H9 (cell line): ENCODE measurements around the gene VKORC1. TPM values are rescaled to one million over a fixed set of nuclear protein-coding genes. Genes with fewer than 3 reads are reported as not detected.

ENCODE experiments used
- DNase-seq: peaks from one replicate; pipeline ENCODE4 v3.0.0-alpha.2; 2017
- H2AFZ ChIP-seq: one replicate; pipeline ENCODE4 v1.6.1; 2013; ENCODE audit warnings: mild to moderate bottlenecking, low read length, control low read depth, moderate library complexity
- H2AK5ac ChIP-seq: 2 replicates; pipeline ENCODE4 v1.6.1; 2013; ENCODE audit warnings: low read length, control low read depth, mixed read lengths; ENCODE audit not compliant: insufficient read length
- H2BK120ac ChIP-seq: one replicate; pipeline ENCODE4 v1.6.1; 2013; ENCODE audit warnings: low read depth, mild to moderate bottlenecking, low read length, control low read depth, inconsistent platforms; ENCODE audit not compliant: poor library complexity, severe bottlenecking
- H2BK12ac ChIP-seq: 2 replicates; pipeline ENCODE4 v1.6.1; 2013; ENCODE audit warnings: low read length, control low read depth, mixed read lengths, low read depth; ENCODE audit not compliant: insufficient read length
- H2BK15ac ChIP-seq: 2 replicates; pipeline ENCODE4 v1.6.1; 2013; ENCODE audit warnings: low read depth, low read length, control low read depth
- H2BK20ac ChIP-seq: one replicate; pipeline ENCODE4 v1.6.1; 2013; ENCODE audit warnings: low read depth, mild to moderate bottlenecking, low read length, control low read depth, inconsistent platforms; ENCODE audit not compliant: poor library complexity, severe bottlenecking
- H2BK5ac ChIP-seq: 2 replicates; pipeline ENCODE4 v1.6.1; 2013; ENCODE audit warnings: low read length, control low read depth, mixed read lengths; ENCODE audit not compliant: insufficient read length
- H3K14ac ChIP-seq: 2 replicates; pipeline ENCODE4 v1.6.1; 2013; ENCODE audit warnings: low read length, control low read depth; ENCODE audit not compliant: insufficient read depth
- H3K18ac ChIP-seq: 2 replicates; pipeline ENCODE4 v1.6.1; 2013; ENCODE audit warnings: low read depth, mild to moderate bottlenecking, mixed read lengths, low read length, control low read depth; ENCODE audit not compliant: insufficient read length
- H3K23ac ChIP-seq: 2 replicates; pipeline ENCODE4 v1.6.1; 2013; ENCODE audit warnings: low read length, control low read depth, mixed read lengths, low read depth; ENCODE audit not compliant: insufficient read length
- H3K23me2 ChIP-seq: 2 replicates; pipeline ENCODE4 v1.6.1; 2013; ENCODE audit warnings: low read depth, mild to moderate bottlenecking, mixed read lengths, low read length, control low read depth; ENCODE audit not compliant: insufficient read length, poor library complexity, severe bottlenecking
- H3K27ac ChIP-seq: 2 replicates; pipeline ENCODE4 v1.5.1; 2013; ENCODE audit warnings: low read length, control low read depth, mixed read lengths, low read depth; ENCODE audit not compliant: insufficient read length
- H3K27me3 ChIP-seq: 2 replicates; pipeline ENCODE4 v1.6.1; 2013; ENCODE audit warnings: low read length, control low read depth, inconsistent platforms; ENCODE audit not compliant: insufficient read depth
- H3K4ac ChIP-seq: 2 replicates; pipeline ENCODE4 v1.6.1; 2013; ENCODE audit warnings: low read depth, mild to moderate bottlenecking, control low read depth, inconsistent platforms, low read length, moderate library complexity
- H3K4me1 ChIP-seq: 2 replicates; pipeline ENCODE4 v1.6.1; 2013; ENCODE audit warnings: low read length, control low read depth, inconsistent platforms; ENCODE audit not compliant: insufficient read depth
- H3K4me2 ChIP-seq: 2 replicates; pipeline ENCODE4 v1.6.1; 2013; ENCODE audit warnings: low read length, control low read depth, mixed read lengths; ENCODE audit not compliant: insufficient read length, insufficient read depth
- H3K56ac ChIP-seq: 2 replicates; pipeline ENCODE4 v1.6.1; 2013; ENCODE audit warnings: low read depth, mild to moderate bottlenecking, mixed read lengths, low read length, control low read depth; ENCODE audit not compliant: insufficient read length
- H3K79me1 ChIP-seq: 2 replicates; pipeline ENCODE4 v1.6.1; 2013; ENCODE audit warnings: low read depth, mild to moderate bottlenecking, moderate library complexity, low read length, control low read depth, inconsistent platforms; ENCODE audit not compliant: insufficient read depth, poor library complexity, severe bottlenecking
- H3K79me2 ChIP-seq: 2 replicates; pipeline ENCODE4 v1.6.1; 2013; ENCODE audit warnings: low read length, control low read depth, inconsistent platforms; ENCODE audit not compliant: insufficient read depth
- H3K9ac ChIP-seq: 2 replicates; pipeline ENCODE4 v1.6.1; 2013; ENCODE audit warnings: low read length, control low read depth, mixed read lengths; ENCODE audit not compliant: insufficient read length; ENCODE audit errors: extremely low read depth
- H3K9me3 ChIP-seq: one replicate; pipeline ENCODE4 v1.6.1; 2013; ENCODE audit warnings: low read depth, low read length, inconsistent platforms; ENCODE audit not compliant: control insufficient read depth
- H3T11ph ChIP-seq: one replicate; pipeline ENCODE4 v1.6.1; 2013; ENCODE audit warnings: mild to moderate bottlenecking, low read length, control low read depth, inconsistent platforms
- H4K20me1 ChIP-seq: one replicate; pipeline ENCODE4 v1.6.1; 2013; ENCODE audit not compliant: control insufficient read depth, insufficient read length, insufficient read depth
- H4K5ac ChIP-seq: 2 replicates; pipeline ENCODE4 v1.6.1; 2013; ENCODE audit warnings: low read depth, mild to moderate bottlenecking, mixed read lengths, low read length, control low read depth; ENCODE audit not compliant: insufficient read length
- H4K8ac ChIP-seq: replicated peaks from 2 replicates; pipeline ENCODE4 v1.6.1; 2013; ENCODE audit warnings: low read length, control low read depth, mixed read lengths, low read depth; ENCODE audit not compliant: insufficient read length
- H4K91ac ChIP-seq: 2 replicates; pipeline ENCODE4 v1.6.1; 2013; ENCODE audit warnings: low read depth, mild to moderate bottlenecking, moderate library complexity, mixed read lengths, low read length, control low read depth; ENCODE audit not compliant: insufficient read length
- H3K27ac Mint-ChIP-seq, 3 experiments: 2 replicates in 2 of 3; 3 replicates in 1 of 3; pipeline ENCODE4 v1.8.0; 2020 to 2021; ENCODE audit warnings: mixed read lengths in 3 of 3, mild to moderate bottlenecking in 1 of 3, moderate library complexity in 1 of 3
- H3K27me3 Mint-ChIP-seq: 2 replicates; pipeline ENCODE4 v1.8.0; 2021; ENCODE audit warnings: low read depth, mild to moderate bottlenecking, moderate library complexity, mixed read lengths
- H3K36me3 Mint-ChIP-seq, 3 experiments: 2 replicates in 2 of 3; 3 replicates in 1 of 3; pipeline ENCODE4 v1.8.0; 2020 to 2021; ENCODE audit warnings: low read depth in 3 of 3, mixed read lengths in 3 of 3; ENCODE audit not compliant: insufficient read depth in 1 of 3
- H3K4me1 Mint-ChIP-seq, 2 experiments: 2 replicates each; pipeline ENCODE4 v1.8.0; 2020; ENCODE audit warnings: mixed read lengths in 2 of 2
- H3K4me3 Mint-ChIP-seq, 2 experiments: 2 replicates in 1 of 2; 3 replicates in 1 of 2; pipeline ENCODE4 v1.8.0; 2020 to 2021; ENCODE audit warnings: mild to moderate bottlenecking in 2 of 2, mixed read lengths in 2 of 2, moderate library complexity in 1 of 2
- H3K9me3 Mint-ChIP-seq, 2 experiments: 2 replicates in 1 of 2; 3 replicates in 1 of 2; pipeline ENCODE4 v1.8.0; 2020; ENCODE audit warnings: mild to moderate bottlenecking in 2 of 2, mixed read lengths in 2 of 2, moderate library complexity in 1 of 2
- CTCF ChIP-seq: fragments of 200-600 bp; sonication (generic); conservative IDR thresholded peaks from 3 replicates; pipeline ENCODE4 v1.8.0; 2021; ENCODE audit warnings: antibody characterized with exemption, mild to moderate bottlenecking
- WGBS: extraction: QIAGEN DNeasy Blood & Tissue Kit; methylation state at CpG from one replicate; pipeline ENCODE4 v1.1.7; 2013; ENCODE audit warnings: missing lambda C conversion rate, low lambda C conversion rate, mixed read lengths; ENCODE audit not compliant: insufficient read length; ENCODE audit errors: extremely low coverage; 5-methylcytosine and 5-hydroxymethylcytosine counted together
- total RNA-seq: library from RNA; stranded (reverse); gene quantifications from 2 replicates; pipeline ENCODE4 v1.2.1, GENCODE V29; 2021

The VKORC1 gene
- total RNA-seq, 1 experiment from 2014 or later, result 93.9 TPM

GRCh38 chr16:31136287-31136662 is 41.7 kb upstream of the VKORC1 start:
- H2BK15ac ChIP-seq, result no peak overlapping the region
- no peaks in the 10 kb centered on the region for H3K27me3 ChIP-seq
- H3K9ac ChIP-seq, result no peak overlapping the region
- H4K8ac ChIP-seq, result no peak overlapping the region
- no peak overlapping the region for H3K56ac ChIP-seq
- no peak overlapping the region for H3K4me2 ChIP-seq
- Mint-ChIP-seq H3K9me3 (no peaks in the 10 kb centered on the region; a peak in 1 of 5 replicates), H3K4me3 (peak overlapping the region; percentile 81 to 92), H3K27me3 (no peaks in the 10 kb centered on the region), H3K27ac (no peak overlapping the region), H3K36me3 (peaks cover 21 to 26% (median 24%) of the 10 kb centered on the region in 3 experiments), H3K4me1 (peaks cover 52 to 65% of the 10 kb centered on the region in 2 experiments)
- peaks cover 5% of the 10 kb centered on the region for H3K79me1 ChIP-seq
- H2BK5ac ChIP-seq, result no peak overlapping the region
- WGBS, result no CpG with 5 or more reads among the region's 6 CpGs
- no peak overlapping the region for H4K91ac ChIP-seq
- no peak overlapping the region for H2BK20ac ChIP-seq
- H3K14ac ChIP-seq, result no peak overlapping the region
- H3K4ac ChIP-seq, result no peak overlapping the region
- peaks cover 14% of the 10 kb centered on the region; the same call in 1 of the 2 replicates for H3K4me1 ChIP-seq
- no peak overlapping the region for H2AFZ ChIP-seq
- H3K79me2 ChIP-seq, result peaks cover 4% of the 10 kb centered on the region; the same call in 1 of the 2 replicates
- H3T11ph ChIP-seq, result no peak overlapping the region
- H2BK120ac ChIP-seq, result no peak overlapping the region
- no peak overlapping the region for H2AK5ac ChIP-seq
- DNase-seq, result no peak
- H4K5ac ChIP-seq, result no peak overlapping the region
- no peaks in the 10 kb centered on the region for H3K9me3 ChIP-seq
- H4K20me1 ChIP-seq, result no peaks in the 10 kb centered on the region
- H3K18ac ChIP-seq, result no peak overlapping the region
- peaks cover 5% of the 10 kb centered on the region for H3K23me2 ChIP-seq
- TF ChIP-seq CTCF, result no peak
- no peak overlapping the region for H3K23ac ChIP-seq
- no peak overlapping the region for H3K27ac ChIP-seq
- H2BK12ac ChIP-seq, result no peak overlapping the region
